Body of pancreas (tissue), 4 donors: ENCODE data around the gene SPRTN.

Experiments used
- CTCF ChIP-seq, 7 experiments: fragments of 450-650 bp in 4 of 7; fragments of 200-600 bp in 3 of 7; sonication (generic) in 3 of 7; IDR thresholded peaks; one replicate each; pipeline ENCODE4 v1.5.1; 2016 to 2019; ENCODE audit warnings: antibody characterized with exemption in 7 of 7
- POLR2A ChIP-seq, 3 donors: fragments of 450-650 bp; IDR thresholded peaks; one replicate each; pipeline ENCODE4 v1.6.1; 2016; ENCODE audit warnings: antibody characterized with exemption in 3 of 3, mild to moderate bottlenecking in 2 of 3

GRCh38 chr1:231326248-231326647 lies 11.8 kb upstream of the SPRTN start:
- TF ChIP-seq CTCF (IDR thresholded peaks at IDR 0.05) (no peak), POLR2A (IDR thresholded peaks at IDR 0.05) (no peak)
